Mesenchymal stem cell (in vitro differentiated cells and primary cell): ENCODE measurements around the gene CDRT4.
A peak's percentile ranks its signal among the peaks of the same experiment; 100 is the strongest.
"Not testable (repeated sequence)": the region's sequence is repeated elsewhere in the genome, so short reads cannot be mapped to it uniquely, and the experiment has no call there.

ENCODE experiments used
- DNase-seq: peaks from one replicate; pipeline ENCODE4 v3.0.0-alpha.2; 2013
- H2AFZ ChIP-seq: one replicate; pipeline ENCODE4 v1.6.1; 2013; ENCODE audit warnings: low read depth, mild to moderate bottlenecking, control low read depth, inconsistent platforms, low read length, moderate library complexity
- H2AK5ac ChIP-seq: 2 replicates; pipeline ENCODE4 v1.6.1; 2013; ENCODE audit warnings: low read length, moderate library complexity, mild to moderate bottlenecking, inconsistent platforms; ENCODE audit not compliant: severe bottlenecking
- H2BK120ac ChIP-seq: one replicate; pipeline ENCODE4 v1.6.1; 2013; ENCODE audit warnings: low read depth, mild to moderate bottlenecking, inconsistent platforms, low read length, moderate library complexity
- H2BK12ac ChIP-seq, 2 experiments: one replicate each; pipeline ENCODE4 v1.6.1; 2013; ENCODE audit warnings: inconsistent platforms in 2 of 2, low read length in 2 of 2, mild to moderate bottlenecking in 2 of 2, moderate library complexity in 2 of 2, control low read depth in 1 of 2
- H2BK15ac ChIP-seq: one replicate; pipeline ENCODE4 v1.6.1; 2013; ENCODE audit warnings: mild to moderate bottlenecking, low read depth, inconsistent platforms; ENCODE audit not compliant: poor library complexity, severe bottlenecking
- H2BK5ac ChIP-seq: 2 replicates; pipeline ENCODE4 v1.6.1; 2013; ENCODE audit warnings: low read depth, mild to moderate bottlenecking, low read length, control low read depth, inconsistent platforms; ENCODE audit not compliant: poor library complexity, severe bottlenecking
- H3K14ac ChIP-seq, 2 experiments: one replicate each; pipeline ENCODE4 v1.6.1; 2013; ENCODE audit warnings: inconsistent platforms in 2 of 2, low read length in 2 of 2, control low read depth in 1 of 2, mild to moderate bottlenecking in 1 of 2, moderate library complexity in 1 of 2
- H3K18ac ChIP-seq, 2 experiments: one replicate each; pipeline ENCODE4 v1.6.1; 2013; ENCODE audit warnings: inconsistent platforms in 2 of 2, low read length in 2 of 2, control low read depth in 1 of 2, low read depth in 1 of 2, mild to moderate bottlenecking in 1 of 2
- H3K23ac ChIP-seq, 2 experiments: one replicate each; pipeline ENCODE4 v1.6.1; 2013; ENCODE audit warnings: inconsistent platforms in 2 of 2, low read length in 2 of 2, mild to moderate bottlenecking in 2 of 2, moderate library complexity in 2 of 2, control low read depth in 1 of 2
- H3K27ac ChIP-seq: 2 replicates; pipeline ENCODE4 v1.5.1; 2013; ENCODE audit warnings: mild to moderate bottlenecking, moderate library complexity, low read length, control low read depth, inconsistent platforms; ENCODE audit not compliant: poor library complexity, severe bottlenecking
- H3K27me3 ChIP-seq, 2 experiments: 2 replicates each; pipeline versions ENCODE4 v1.6.1 to v1.7.0; 2013; ENCODE audit warnings: low read length in 2 of 2, mild to moderate bottlenecking in 2 of 2, moderate library complexity in 2 of 2, control low read depth in 1 of 2, inconsistent platforms in 1 of 2; ENCODE audit not compliant: control insufficient read depth in 1 of 2, insufficient read depth in 1 of 2
- H3K36me3 ChIP-seq, 2 experiments: 2 replicates each; pipeline versions ENCODE4 v1.6.1 to v1.7.0; 2013; ENCODE audit warnings: low read length in 2 of 2, control low read depth in 1 of 2, inconsistent platforms in 1 of 2, low read depth in 1 of 2, mild to moderate bottlenecking in 1 of 2; ENCODE audit not compliant: insufficient read depth in 2 of 2, control insufficient read depth in 1 of 2
- H3K4ac ChIP-seq, 2 experiments: one replicate each; pipeline ENCODE4 v1.6.1; 2013; ENCODE audit warnings: inconsistent platforms in 2 of 2, low read length in 2 of 2, mild to moderate bottlenecking in 2 of 2, moderate library complexity in 2 of 2, control low read depth in 1 of 2, low read depth in 1 of 2
- H3K4me1 ChIP-seq: 2 replicates; pipeline ENCODE4 v1.6.1; 2013; ENCODE audit warnings: low read depth, low read length, control low read depth; ENCODE audit not compliant: control insufficient read depth, insufficient read depth
- H3K4me2 ChIP-seq: 2 replicates; pipeline ENCODE4 v1.6.1; 2013; ENCODE audit warnings: low read length, mild to moderate bottlenecking, inconsistent platforms; ENCODE audit not compliant: poor library complexity, severe bottlenecking
- H3K4me3 ChIP-seq, 2 experiments: 2 replicates each; pipeline versions ENCODE4 v1.5.1 to v1.7.0; 2013; ENCODE audit warnings: low read length in 2 of 2, mild to moderate bottlenecking in 2 of 2, control low read depth in 1 of 2, low read depth in 1 of 2; ENCODE audit not compliant: insufficient read depth in 1 of 2
- H3K79me1 ChIP-seq: replicated peaks from 2 replicates; pipeline ENCODE4 v1.6.1; 2013; ENCODE audit warnings: mild to moderate bottlenecking, control low read depth, low read length, inconsistent platforms; ENCODE audit not compliant: poor library complexity, severe bottlenecking
- H3K9ac ChIP-seq: 2 replicates; pipeline ENCODE4 v1.7.0; 2013; ENCODE audit warnings: mild to moderate bottlenecking, low read length, moderate library complexity
- H3K9me3 ChIP-seq: 2 replicates; pipeline ENCODE4 v1.7.0; 2013; ENCODE audit warnings: mild to moderate bottlenecking, low read length; ENCODE audit not compliant: control insufficient read depth
- H4K8ac ChIP-seq: one replicate; pipeline ENCODE4 v1.6.1; 2013; ENCODE audit warnings: inconsistent platforms, mild to moderate bottlenecking, low read length, moderate library complexity
- H4K91ac ChIP-seq: one replicate; pipeline ENCODE4 v1.6.1; 2013; ENCODE audit warnings: mild to moderate bottlenecking, low read length, inconsistent platforms
- WGBS: methylation state at CpG from one replicate; pipeline ENCODE4 v1.1.7; 2013; ENCODE audit warnings: mixed read lengths; 5-methylcytosine and 5-hydroxymethylcytosine counted together

The CDRT4 gene

DNA sequence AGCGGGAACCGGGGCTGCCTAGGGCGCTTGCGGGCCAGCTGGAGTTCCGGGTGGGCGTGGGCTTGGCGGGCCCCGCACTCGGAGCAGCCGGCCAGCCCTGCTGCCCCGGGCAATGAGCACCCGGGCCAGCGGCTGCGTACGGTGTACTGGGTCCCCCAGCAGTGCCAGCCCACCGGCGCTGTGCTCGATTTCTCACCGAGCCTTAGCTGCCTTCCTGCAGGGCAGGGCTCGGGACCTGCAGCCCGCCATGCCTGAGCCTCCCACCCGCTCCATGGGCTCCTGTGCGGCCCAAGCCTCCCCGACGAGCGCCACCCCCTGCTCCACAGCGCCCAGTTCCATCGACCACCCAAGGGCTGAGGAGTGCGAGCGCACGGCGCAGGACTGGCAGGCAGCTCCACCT is 38.3 kb upstream of the CDRT4 start:
- H3K9me3 ChIP-seq, H3K23ac ChIP-seq, H3K9ac ChIP-seq, H2BK5ac ChIP-seq, DNase-seq, H3K18ac ChIP-seq, H3K79me1 ChIP-seq, H3K4me3 ChIP-seq, H2AFZ ChIP-seq, H2AK5ac ChIP-seq, H3K27ac ChIP-seq, H2BK120ac ChIP-seq, H3K4me2 ChIP-seq, H3K27me3 ChIP-seq, H2BK12ac ChIP-seq, H4K91ac ChIP-seq, H3K4ac ChIP-seq, H4K8ac ChIP-seq, H2BK15ac ChIP-seq, H3K14ac ChIP-seq: not testable (repeated sequence)
- Histone ChIP-seq H3K36me3 (peaks cover 0 to 18% of the 10 kb centered on the region in 2 experiments), H3K4me1 (peaks cover 14% of the 10 kb centered on the region)
- WGBS, result 98% methylated on average over 25 of the region's 32 CpGs

DNA sequence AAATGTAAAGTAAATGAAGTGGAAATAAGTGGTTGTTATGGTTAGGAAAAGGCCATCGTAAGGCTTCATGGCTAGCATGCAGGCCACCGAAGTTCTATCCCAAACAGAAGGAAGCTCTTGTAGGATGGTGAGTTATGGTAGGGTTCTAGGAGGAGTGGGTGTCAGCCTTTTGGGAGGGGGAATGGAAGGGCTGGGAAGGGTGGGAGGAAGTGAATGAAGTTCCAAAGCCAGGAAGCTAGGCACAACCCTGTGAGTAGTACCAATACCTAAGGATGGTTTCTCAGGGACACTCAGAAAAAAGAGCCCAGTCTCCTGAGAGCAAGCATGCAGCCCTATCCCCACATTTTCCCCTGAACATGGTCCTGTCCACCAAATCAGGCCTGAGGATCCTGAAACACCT is 36.3 kb upstream of the CDRT4 start:
- H4K91ac ChIP-seq, result no peak overlapping the region
- H3K4ac ChIP-seq, result no peak overlapping the region
- no peak overlapping the region for H3K4me2 ChIP-seq
- H2BK5ac ChIP-seq, result no peak overlapping the region
- no peak overlapping the region for H2AFZ ChIP-seq
- H3K4me1 ChIP-seq, result peaks cover 14% of the 10 kb centered on the region
- no peak overlapping the region for H3K9ac ChIP-seq
- H3K18ac ChIP-seq, result no peak overlapping the region
- 97% methylated on average over 2 of the region's 2 CpGs for WGBS
- H3K27me3 ChIP-seq, result no peaks in the 10 kb centered on the region
- H4K8ac ChIP-seq, result no peak overlapping the region
- H3K14ac ChIP-seq, result no peak overlapping the region
- no peak overlapping the region for H2AK5ac ChIP-seq
- no peak overlapping the region for H2BK12ac ChIP-seq
- H2BK15ac ChIP-seq, result no peak overlapping the region
- H3K23ac ChIP-seq, result no peak overlapping the region
- H3K27ac ChIP-seq, result no peak overlapping the region
- peaks cover 0 to 22% of the 10 kb centered on the region in 2 experiments for H3K36me3 ChIP-seq
- H2BK120ac ChIP-seq, result no peak overlapping the region
- H3K79me1 ChIP-seq, result peaks cover 7% of the 10 kb centered on the region
- no peak overlapping the region for H3K4me3 ChIP-seq
- DNase-seq, result no peak
- no peaks in the 10 kb centered on the region for H3K9me3 ChIP-seq

GRCh38 chr17:15502369-15503112 is 35.1 kb upstream of the CDRT4 start:
- Histone ChIP-seq H4K8ac (peak overlapping the region; percentile 86), H3K18ac (peak overlapping the region in 1 of 2 experiments; percentile 61), H2AFZ (no peak overlapping the region), H3K4me3 (peak overlapping the region in 1 of 2 experiments; percentile 75), H2AK5ac (no peak overlapping the region), H2BK5ac (no peak overlapping the region), H3K36me3 (peaks cover 0 to 23% of the 10 kb centered on the region in 2 experiments), H2BK15ac (no peak overlapping the region), H3K9me3 (no peaks in the 10 kb centered on the region), H3K4me1 (peaks cover 10% of the 10 kb centered on the region), H3K23ac (no peak overlapping the region), H3K9ac (peak overlapping the region; percentile 89), H3K4me2 (peak overlapping the region; percentile 61), H2BK120ac (peak overlapping the region; percentile 54), H3K27me3 (no peaks in the 10 kb centered on the region), H2BK12ac (peak overlapping the region in 1 of 2 experiments; percentile 38), H3K4ac (peak overlapping the region in 1 of 2 experiments; percentile 73), H3K14ac (no peak overlapping the region), H3K79me1 (peaks cover 7% of the 10 kb centered on the region), H3K27ac (no peak overlapping the region), H4K91ac (peak overlapping the region; percentile 57)
- DNase-seq, result peak; percentile 72
- 52% methylated on average over 32 of the region's 32 CpGs for WGBS

DNA sequence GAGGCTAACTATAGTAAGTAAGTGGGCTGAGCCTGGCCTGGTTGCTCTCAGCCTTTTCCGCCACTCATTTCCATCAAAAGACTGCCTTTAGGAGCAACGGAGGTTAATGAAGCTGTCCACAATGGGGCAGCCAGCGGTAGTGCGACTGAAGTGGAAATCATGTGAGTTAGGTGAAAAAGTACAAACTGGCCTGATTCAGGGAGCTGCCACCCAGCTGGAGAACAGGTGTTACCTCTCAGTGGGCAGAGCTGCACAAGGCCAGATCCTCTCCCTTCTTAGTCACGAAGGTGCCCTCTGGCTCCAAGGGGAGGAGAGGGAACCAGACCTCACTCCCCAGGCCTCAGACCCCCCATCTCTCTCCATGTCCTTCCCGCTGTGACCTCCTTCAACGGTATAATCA is 34.4 kb upstream of the CDRT4 start:
- Histone ChIP-seq H4K8ac (no peak overlapping the region), H3K9ac (peak overlapping the region; percentile 89), H3K4ac (no peak overlapping the region), H3K79me1 (peaks cover 5% of the 10 kb centered on the region), H3K14ac (no peak overlapping the region), H3K18ac (no peak overlapping the region), H3K4me3 (peak overlapping the region in 1 of 2 experiments; percentile 75), H2BK120ac (no peak overlapping the region), H3K23ac (no peak overlapping the region), H2BK15ac (no peak overlapping the region), H3K27ac (no peak overlapping the region), H3K9me3 (no peaks in the 10 kb centered on the region), H2BK5ac (no peak overlapping the region), H3K36me3 (peaks cover 1 to 19% of the 10 kb centered on the region in 2 experiments), H3K27me3 (no peaks in the 10 kb centered on the region), H2BK12ac (no peak overlapping the region), H3K4me1 (peaks cover 10% of the 10 kb centered on the region), H2AFZ (no peak overlapping the region), H2AK5ac (no peak overlapping the region), H4K91ac (no peak overlapping the region), H3K4me2 (no peak overlapping the region)
- DNase-seq, result no peak
- 93% methylated on average over 5 of the region's 7 CpGs for WGBS
